ENCODE measurements around the gene IL18BP.

IL18BP gene

DNA sequence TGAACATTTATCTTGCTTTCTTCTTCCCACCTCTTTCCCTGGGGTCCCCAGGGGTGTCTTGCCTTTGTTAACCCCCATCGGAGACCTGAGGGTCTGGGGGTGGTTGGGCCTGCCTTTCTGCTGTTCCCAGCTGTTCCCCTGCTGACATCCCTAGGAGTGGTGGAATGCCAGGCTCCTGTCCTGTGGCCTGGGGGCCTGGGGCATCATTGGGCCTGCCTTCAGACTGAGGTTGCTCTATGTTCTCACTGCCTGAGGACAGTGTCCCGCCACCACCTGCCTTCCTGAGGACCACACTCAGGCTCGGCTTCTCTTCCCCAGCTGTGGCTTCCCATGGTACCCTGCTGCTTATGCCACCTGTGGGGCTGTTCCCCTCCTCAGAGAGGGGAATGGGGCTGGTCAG, 1.1 kb upstream of the IL18BP start:
- DNase-seq: no peak

DNA sequence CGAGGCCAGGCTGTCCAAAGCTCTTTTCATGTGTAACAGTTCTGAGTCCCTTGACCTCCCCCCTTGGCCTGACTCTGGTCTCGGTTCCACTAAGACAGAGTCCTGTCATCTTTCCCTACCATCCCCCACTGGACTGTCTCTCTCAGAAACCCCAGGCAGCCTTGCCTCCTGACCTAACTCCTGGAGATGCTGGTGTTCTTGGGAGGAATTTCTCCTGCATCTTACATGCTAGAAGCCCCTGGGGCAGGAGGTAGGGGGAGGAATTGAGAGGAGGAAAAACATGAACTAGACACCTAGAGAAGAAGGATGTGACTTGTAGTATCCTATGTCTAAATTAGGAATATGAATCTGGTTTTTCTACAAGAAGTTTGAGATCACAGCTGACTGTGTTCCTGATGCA, 648 bp upstream of the IL18BP start:
- DNase-seq: no peak

DNA sequence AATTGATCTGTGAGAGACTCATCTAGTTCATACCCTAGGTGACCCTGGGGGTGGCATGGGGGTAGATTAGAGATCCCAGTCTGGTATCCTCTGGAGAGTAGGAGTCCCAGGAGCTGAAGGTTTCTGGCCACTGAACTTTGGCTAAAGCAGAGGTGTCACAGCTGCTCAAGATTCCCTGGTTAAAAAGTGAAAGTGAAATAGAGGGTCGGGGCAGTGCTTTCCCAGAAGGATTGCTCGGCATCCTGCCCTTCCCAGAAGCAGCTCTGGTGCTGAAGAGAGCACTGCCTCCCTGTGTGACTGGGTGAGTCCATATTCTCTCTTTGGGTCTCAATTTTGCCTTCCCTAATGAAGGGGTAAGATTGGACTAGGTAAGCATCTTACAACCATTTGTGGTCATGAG, 653 bp downstream of the IL18BP start:
- no peak for DNase-seq

DNA sequence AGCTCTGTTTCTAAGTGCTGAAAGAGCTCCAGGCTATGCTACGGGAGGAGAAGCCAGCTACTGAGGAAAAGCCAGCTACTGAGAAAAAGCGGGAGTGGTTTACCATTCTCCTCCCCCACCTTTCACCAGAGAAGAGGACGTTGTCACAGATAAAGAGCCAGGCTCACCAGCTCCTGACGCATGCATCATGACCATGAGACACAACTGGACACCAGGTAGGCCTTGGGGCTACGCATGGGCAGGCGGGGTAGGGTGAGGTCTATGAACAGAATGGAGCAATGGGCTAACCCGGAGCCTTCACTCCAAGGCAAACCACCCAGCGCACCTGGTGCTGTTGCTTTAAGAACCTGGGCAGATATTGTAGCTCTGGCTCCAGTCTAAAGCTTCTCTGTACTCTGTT, 1.1 kb downstream of the IL18BP start:
- DNase-seq: no peak

DNA sequence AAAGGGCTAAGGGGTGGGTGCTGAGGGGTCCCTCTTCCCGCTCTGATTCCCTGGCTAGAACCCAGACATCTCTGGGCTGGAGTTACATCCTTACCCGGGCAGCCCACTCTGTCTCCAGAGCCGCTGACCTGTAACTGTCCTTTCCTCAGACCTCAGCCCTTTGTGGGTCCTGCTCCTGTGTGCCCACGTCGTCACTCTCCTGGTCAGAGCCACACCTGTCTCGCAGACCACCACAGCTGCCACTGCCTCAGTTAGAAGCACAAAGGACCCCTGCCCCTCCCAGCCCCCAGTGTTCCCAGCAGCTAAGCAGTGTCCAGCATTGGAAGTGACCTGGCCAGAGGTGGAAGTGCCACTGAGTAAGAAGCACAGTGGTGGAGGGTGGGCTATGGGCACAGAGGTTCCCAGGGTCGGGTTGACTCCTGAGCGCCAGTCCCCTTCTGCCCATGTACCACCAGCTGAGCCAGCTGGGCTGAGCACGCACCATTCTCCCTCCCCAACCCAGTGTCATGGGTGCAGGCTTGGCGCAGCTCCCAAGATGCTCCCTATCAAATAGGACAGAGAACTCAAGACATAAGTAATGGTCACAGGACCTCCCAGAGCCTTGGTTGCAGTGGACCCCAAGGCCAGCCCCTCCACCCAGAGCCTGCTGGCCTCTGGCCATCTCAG, 1.6 kb downstream of the IL18BP start:
- no peak for DNase-seq

DNA sequence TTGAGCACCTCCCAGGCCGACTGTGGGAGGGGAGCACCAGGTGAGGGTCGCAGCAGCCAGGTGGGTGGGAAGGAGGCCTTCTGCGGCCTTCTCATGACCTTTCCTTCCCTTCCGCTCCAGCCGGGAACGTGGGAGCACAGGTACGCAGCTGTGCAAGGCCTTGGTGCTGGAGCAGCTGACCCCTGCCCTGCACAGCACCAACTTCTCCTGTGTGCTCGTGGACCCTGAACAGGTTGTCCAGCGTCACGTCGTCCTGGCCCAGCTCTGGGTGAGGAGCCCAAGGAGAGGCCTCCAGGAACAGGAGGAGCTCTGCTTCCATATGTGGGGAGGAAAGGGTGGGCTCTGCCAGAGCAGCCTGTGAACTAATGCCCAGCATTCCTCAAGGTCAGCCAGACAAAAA, 2.6 kb downstream of the IL18BP start:
- DNase-seq: no peak

DNA sequence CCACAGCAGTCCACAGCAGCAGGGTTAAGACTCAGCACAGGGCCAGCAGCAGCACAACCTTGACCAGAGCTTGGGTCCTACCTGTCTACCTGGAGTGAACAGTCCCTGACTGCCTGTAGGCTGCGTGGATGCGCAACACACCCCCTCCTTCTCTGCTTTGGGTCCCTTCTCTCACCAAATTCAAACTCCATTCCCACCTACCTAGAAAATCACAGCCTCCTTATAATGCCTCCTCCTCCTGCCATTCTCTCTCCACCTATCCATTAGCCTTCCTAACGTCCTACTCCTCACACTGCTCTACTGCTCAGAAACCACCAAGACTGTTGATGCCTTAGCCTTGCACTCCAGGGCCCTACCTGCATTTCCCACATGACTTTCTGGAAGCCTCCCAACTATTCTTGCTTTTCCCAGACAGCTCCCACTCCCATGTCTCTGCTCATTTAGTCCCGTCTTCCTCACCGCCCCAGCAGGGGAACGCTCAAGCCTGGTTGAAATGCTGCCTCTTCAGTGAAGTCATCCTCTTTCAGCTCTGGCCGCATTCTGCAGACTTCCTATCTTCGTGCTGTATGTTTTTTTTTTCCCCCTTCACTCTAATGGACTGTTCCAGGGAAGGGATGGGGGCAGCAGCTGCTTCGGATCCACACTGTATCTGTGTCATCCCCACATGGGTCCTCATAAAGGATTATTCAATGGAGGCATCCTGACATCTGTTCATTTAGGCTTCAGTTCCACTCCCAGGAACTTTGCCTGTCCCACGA, 3.3 kb downstream of the IL18BP start:
- DNase-seq: no peak

DNA sequence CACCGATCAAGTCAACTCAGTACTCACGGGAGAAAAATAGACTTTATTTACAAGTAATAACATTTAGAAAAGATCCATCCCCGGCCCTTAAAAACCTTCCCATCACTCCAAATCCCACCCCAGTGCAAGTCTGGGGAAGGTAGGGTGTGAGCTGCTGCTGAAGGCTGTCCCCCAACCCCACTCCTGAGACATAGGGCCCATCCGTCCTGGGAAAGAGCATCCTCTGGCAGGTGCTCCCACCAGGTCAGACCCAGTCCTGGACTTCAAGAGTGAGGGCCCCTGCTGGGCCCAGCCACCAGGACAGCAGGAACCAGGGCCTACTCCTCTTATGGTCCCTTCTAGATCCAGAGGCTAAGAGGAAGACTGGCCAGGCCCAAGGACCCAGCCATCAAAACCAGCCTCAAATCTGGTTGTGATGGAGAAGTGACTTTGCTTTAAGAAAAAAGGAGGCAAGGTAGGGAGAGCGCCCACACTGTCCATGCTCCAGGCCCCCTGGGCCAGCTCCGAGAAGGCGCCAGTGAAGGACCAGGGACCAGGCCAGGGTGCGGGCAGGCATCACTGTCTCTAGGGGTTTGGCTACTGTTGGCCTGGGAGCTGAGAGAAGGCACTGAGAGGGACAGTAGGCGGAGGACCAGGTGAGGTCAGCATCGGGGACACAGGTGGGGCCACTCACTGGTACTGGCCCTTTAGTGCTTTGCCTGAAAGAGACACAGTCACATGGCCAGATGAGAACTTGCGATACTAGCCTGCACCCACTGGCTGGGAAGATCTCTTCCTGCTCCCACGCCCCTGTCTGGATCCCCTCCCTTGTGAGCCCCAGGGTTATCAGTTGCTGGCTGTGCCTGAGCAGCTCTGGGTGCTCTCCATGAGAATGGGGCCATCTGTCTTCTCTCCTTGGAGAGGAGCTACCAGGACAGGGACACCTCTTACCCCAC, 4.4 kb downstream of the IL18BP start:
- DNase-seq: no peak

DNA sequence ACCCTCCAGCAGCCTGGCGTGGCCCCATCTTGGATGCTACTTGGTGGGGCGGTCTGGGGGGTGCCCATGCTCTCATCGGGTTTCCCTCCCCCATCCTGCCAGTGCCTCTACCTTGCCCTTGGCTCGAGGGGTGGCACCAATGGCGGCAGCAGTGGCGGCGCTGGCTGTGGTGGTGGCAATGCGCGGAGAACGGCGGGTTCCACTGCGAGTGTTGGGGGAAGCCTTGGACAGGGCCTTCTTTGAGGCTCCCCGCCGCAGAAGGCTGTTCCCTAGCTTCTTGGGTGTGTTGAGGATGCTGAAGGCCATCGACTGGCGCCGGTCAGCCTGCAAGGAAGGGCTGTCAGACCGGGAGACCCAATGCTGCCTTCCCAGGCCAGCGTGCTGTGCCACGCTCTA, 5.1 kb downstream of the IL18BP start:
- no peak for DNase-seq

DNA sequence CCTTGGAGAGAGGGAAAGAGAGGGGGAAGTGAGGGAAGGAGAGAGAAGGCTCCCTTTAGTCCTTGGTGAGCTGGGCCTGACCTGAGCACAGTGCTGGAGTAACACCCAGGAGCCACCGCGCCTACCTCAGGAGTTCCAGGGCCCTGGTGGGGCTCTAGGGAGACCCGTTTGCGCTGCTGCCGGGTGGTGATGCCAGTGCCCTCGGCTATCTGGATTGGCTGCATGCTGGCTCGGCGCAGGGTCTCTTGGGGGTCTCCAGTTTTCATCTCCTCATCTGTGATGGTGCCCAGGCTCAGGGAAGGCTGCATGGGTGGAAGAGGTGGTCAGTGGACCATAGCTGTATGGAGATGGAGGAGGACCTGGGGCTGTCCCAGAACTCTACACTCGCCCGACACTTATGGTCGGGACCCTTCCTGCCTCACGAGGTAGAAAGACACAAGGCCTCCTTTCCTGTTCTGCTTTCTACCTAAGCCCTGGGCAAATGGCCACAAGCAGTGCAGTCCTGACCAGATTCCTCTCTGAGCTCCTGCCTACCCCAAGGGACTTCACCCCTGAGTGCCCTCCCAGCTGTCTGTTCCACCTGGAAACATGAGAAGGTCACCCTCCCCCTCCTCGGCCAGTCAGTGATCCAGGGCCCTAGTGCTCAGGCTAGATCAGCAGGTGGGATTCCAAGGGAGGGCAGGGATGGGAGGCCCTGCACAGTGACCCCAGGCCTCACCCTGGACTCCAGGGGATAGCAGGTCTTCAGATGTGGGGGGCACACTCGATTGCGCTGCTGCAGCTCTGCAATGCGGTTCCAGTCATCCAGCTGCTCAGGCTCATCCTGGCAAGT, 6.0 kb downstream of the IL18BP start:
- DNase-seq: no peak

DNA sequence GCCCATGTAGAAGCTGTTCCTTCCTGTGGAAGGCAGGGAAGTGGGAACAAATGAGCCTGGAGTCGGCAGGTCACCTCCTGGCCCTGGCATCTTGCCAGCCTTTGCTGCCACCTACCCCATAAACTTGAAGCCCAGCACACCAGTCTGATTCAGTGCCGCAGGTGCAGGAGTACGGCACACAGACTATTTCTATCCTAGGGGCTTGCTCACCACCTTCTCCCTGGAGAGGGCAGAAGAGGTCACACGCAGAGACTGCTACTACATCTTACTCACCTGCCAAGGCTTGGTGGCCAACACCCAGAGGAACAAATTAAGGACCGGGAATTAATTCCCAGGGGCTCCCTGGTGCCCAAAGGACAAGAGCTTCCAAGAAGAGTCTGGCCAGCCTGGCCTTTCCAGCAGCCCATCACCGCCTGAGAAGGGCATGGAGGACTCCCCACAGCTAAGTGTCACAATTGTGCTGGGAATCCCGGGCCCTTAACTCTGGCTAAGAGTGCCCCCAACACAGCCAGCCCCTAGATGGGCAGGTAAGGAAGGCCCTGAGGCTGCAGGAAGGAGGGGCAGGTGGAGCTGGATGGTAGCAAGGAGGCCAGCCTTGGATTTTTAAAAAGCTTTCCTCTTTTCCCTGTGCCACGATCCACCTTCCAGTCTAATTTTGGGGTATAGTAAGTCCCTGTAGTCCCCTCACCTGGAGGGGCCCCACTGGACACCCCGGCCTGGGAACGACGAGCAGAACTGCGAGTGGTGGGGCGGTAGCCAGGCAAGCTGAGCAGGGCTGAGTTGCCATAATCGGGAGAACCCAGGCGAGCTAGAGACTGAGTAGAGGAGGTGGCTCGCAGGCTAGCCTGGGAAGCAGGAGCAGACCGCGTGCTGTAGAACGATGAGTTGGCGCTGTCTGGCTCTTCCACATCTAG, 6.9 kb downstream of the IL18BP start:
- no peak for DNase-seq

DNA sequence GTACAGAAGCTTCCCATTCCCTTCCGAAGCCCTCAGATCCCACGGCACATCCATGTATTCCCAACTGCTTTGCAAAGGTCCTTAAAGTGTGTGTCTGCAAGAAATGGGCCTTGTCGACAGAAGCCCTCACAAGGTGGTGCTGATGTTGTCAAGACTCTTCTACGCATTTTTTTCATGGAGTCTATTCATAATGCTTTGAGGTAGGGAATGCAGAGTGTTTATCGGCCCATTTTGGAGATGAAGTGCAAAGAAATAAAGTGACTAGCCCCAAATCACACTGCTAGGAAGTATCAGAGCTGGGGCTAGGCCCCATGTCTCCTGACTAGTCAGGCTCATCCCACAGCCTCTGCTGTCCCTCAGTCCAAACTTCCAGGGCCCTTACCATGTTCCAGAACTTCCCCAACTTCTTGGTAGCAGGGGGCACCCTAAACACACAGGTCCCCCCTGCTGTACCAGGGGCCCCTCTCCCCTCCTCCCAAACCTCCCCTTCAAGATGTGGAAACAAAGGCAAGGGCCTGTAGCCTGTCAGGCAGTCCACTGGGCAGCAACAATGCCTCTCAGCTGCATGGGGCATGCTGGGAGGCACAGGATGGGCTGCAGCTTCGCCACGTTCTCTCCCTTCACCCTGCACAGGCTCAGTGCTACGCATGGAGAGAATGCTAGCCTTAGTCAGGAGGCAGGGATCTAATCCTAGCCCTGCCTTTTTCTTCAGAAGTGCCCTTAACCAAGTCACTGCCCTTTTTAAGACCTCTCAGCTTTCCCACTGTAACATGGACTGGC, 7.8 kb downstream of the IL18BP start:
- DNase-seq: no peak

DNA sequence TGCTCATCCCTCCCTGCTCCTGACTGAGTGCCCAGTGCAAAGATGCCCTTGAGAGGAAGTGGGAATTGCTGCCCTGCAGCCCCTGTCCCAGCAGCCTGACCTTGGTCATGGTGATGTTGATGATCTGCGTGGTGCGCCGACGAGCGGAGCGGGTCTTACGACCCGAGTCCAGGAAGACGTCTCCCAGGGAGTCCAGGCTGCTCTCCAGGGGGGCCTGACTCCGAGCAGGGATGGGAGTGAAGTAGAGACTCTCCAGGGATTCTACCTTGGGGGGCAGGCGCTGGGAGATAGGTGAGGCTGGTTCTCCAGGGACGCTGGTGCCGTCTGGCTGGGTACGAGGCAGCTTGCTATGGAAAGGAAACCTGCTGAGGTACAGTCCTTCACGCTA, 8.4 kb downstream of the IL18BP start:
- DNase-seq: no peak

DNA sequence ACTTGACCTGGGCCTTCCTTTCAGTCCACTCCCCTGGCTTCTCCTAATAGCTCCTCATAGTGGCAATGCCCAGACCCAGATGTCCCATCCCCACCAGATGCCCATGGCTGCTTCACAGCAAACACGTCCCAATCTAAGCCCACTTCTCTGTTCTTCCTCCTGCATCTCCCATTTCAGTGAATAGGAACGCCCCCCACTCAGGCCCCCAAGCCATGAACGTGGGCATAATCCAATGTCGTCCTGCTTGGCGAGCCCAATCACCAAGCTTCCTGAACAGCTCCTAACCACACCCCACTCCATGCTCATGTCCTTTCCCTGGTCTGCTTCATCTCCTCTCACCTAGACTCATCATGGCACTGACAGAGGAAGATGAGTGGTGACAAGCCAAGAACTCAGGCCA, 8.9 kb downstream of the IL18BP start:
- DNase-seq: no peak

DNA sequence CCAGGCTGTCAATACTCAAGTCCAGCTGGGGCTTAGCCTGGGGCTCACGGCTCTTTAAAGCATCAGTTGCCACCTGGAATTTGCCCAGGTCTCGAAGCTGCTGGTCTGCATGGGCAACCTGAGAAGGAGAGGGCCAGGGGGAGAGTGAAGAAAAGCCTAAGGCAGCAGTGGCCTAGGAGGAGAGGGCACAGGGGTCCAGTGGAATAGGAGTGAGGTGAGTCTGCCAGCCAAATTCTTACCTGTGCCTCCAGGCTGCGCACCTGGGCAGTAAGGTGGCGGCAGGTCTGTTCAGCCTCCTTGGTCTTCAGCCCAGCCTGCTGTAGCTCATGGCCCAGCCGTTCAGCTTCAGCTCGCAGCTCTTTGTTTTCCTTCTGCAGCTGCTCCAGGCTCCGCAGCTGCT, 10.0 kb downstream of the IL18BP start:
- no peak for DNase-seq

DNA sequence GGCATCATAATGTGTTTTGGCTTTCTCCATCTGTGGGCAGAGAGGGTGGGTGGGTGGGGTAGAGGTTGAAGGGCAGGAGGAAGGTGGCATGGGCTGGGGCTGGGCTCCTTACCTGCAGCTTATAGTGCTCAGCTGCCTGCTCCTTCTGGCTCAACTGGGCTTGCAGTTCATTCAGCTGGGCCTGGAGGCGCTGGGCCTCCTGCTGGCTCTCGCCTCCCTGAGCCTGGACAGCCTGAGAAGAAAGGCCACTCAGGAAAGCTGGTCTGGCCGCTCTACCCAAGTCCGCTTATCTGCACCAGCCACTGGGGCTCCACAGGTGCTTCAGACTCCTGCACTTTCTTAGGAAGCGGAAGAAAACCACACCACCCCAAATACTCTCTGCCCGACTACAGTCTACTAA, 10.4 kb downstream of the IL18BP start:
- DNase-seq: no peak

DNA sequence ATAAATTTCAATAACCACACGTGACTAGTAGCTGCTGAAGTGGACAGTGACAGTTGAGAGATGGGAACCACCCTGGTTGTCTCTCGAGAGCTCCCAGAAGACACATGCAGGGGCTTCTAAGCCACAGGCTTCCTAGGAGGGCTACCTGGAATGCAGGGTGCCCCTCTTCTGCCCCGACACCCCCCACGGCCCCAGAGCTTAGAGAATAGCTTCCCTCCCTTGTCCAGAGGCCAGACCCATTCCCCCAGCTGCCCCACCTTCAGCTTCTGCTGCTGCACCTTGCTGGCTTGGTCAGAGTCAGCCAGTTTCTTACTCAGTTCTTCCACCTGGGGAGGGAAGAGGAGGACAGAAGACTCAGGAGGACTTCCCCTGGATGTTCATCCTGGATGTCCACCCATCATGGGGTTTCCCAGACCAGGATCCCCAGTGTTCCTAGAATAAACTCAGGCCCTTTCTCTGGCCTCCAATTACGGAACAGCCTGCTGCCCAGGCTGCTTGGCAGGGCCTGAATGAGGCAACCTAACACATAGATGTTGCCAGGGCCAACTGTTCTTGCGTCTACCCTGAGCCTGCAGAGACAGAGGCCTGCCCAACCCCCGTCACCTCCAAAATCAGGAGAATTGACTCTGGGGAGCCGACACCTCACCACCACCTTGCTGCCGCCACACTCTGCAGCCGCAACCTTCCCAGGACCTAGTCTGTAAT, 12.0 kb downstream of the IL18BP start:
- DNase-seq: no peak

DNA sequence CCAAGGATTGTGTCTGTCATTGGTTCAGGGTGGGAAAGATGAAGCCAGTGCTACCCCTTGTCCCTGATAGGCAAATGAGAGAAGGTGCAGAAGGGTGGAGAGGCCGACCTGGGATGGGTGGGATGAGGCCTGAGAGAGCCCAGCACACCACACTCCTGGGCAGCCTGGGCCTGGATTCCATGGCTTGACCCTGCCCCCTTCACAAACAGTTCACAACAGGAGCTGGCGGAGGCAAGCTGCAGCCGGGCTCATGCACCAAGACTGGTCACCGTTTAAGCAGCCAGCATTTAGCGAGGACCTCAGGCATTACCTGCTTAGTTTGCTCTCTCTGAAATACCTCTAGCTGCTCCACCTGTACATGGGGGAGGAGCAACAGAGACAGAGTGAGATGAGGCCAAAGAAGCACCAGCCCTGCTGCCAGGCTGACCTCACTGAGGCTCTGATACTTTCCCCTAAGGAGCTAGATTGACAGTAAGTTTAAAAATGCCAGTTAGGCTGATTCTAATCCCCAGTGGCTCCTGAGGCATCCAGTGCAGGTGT, 13.5 kb downstream of the IL18BP start:
- DNase-seq: no peak

DNA sequence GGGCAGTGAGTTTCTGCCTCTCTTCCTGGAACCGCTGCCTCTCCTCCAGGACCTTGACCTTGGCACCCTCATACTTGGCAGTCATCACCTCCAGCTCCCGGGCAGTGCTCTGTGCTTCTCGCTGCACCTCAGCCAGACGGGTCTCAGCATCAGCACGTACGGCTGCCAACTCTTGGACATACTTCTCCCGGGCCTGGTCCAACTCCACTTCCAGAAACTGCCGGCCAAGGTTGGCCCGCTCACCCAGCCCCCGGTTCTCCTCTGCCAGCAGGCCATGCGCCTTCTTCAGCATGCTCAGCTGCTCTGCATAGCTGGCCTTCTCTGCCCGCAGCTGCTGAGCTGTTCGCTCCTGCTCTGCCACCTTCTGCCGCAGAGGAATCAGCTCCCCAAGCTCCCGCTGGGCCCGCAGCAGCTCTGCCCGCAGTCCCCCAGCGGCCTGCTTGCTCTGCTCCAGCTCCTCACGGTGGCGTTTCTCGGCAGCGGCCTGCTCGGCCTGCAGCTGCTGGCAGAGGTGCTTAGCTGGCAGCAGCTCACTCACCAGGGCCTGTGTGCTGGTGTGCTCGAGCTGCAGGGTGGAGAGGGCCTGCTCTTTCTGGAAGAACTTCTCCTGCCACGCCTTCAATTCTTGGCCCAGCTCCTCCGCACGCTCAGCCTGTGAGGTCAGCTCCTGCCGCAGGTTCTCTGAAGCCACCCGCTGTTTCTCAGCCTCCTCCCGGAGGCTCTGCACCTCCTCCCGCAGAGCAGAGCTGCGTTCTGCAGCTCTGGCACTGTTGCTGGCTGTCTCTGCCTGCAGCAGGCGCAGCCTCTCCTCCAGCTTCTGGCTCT, 14.4 kb downstream of the IL18BP start:
- peak; percentile 65 for DNase-seq

Measured in NCI-H2227 treated with DMSO at 0.1 percent for 48 hours (cell line).